Tibial artery (tissue), 4 donors: Measurements from ENCODE around the gene AP1B1.

Experiments
- DNase-seq, 2 donors: peaks; one replicate each; pipeline ENCODE4 v3.0.0-alpha.2; 2019
- H3K27ac ChIP-seq, 2 donors: fragments of 200-600 bp; sonication (generic) in 1 of 2; 1 replicate in 1 of 2; 2 replicates in 1 of 2; pipeline ENCODE4 v1.5.1; 2018 to 2019; ENCODE audit warnings: mild to moderate bottlenecking in 1 of 2
- H3K27me3 ChIP-seq, 2 donors: fragments of 200-600 bp; sonication (generic) in 1 of 2; one replicate each; pipeline versions ENCODE4 v1.5.1 to v1.6.0; 2016 to 2019
- H3K36me3 ChIP-seq, 3 donors: fragments of 200-600 bp; sonication (generic) in 2 of 3; one replicate each; pipeline ENCODE4 v1.5.1; 2016 to 2019; ENCODE audit warnings: mild to moderate bottlenecking in 2 of 3
- H3K4me1 ChIP-seq, 4 donors: fragments of 200-600 bp; sonication (generic) in 2 of 4; 1 replicate in 3 of 4; 2 replicates in 1 of 4; pipeline ENCODE4 v1.5.1; 2016 to 2019
- H3K4me3 ChIP-seq, 2 donors: fragments of 200-600 bp; sonication (generic) in 1 of 2; 1 replicate in 1 of 2; 2 replicates in 1 of 2; pipeline ENCODE4 v1.5.1; 2018 to 2019; ENCODE audit warnings: mild to moderate bottlenecking in 2 of 2
- H3K9me3 ChIP-seq, 3 donors: fragments of 200-600 bp; sonication (generic) in 1 of 3; one replicate each; pipeline ENCODE4 v1.5.1; 2016 to 2019
- intact Hi-C: fragments of 100-400 bp; cut with DNase I; formaldehyde crosslinking; loops from one replicate; pipeline ENCODE4 v1.15.0; 2023; ENCODE audit warnings: low total_unique reads
- TF ChIP-seq, protein P1 (sequence below), 2 experiments: fragments of 200-600 bp in 1 of 2; fragments of 450-650 bp in 1 of 2; IDR thresholded peaks; one replicate each; pipeline ENCODE4 v1.5.1; 2017 to 2019; ENCODE audit warnings: antibody characterized with exemption in 2 of 2, mild to moderate bottlenecking in 1 of 2, moderate library complexity in 1 of 2

AP1B1 gene

DNA sequence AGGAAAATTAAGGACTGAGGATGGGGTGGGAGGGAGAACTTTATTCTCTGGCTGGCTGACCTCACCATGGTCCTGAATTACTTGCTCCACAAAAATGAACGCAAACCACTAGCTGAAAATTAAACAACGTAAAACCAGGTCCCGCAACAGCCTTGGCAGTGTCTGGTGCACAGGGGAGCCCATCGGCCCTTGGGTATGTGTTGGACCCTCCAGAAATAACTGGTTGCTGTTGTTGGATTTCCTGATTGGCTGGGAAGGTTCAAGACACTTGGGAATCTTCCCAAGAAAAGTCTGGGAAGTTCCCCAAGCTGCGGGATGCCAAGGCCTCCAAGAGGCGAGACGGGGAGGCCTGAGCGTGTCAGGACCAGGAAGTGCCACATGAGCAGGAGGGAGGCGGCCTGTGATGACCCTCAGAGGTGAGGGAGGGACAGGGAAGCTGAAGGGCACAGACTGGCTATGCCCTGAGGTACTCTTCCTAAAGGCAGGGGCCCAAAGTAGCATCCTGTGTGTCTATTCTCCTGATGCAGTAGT is 62.5 kb downstream of the AP1B1 start:
- Histone ChIP-seq H3K4me3 (no peak overlapping the region), H3K27ac (no peak overlapping the region), H3K4me1 (peaks cover 0 to 4% (median 0%) of the 10 kb centered on the region in 4 donors), H3K36me3 (peaks cover 18 to 49% (median 44%) of the 10 kb centered on the region in 3 donors), H3K9me3 (no peaks in the 10 kb centered on the region), H3K27me3 (no peaks in the 10 kb centered on the region)
- intact Hi-C loops, result no loop called here
- no peak for DNase-seq
- TF ChIP-seq, protein P1, sequence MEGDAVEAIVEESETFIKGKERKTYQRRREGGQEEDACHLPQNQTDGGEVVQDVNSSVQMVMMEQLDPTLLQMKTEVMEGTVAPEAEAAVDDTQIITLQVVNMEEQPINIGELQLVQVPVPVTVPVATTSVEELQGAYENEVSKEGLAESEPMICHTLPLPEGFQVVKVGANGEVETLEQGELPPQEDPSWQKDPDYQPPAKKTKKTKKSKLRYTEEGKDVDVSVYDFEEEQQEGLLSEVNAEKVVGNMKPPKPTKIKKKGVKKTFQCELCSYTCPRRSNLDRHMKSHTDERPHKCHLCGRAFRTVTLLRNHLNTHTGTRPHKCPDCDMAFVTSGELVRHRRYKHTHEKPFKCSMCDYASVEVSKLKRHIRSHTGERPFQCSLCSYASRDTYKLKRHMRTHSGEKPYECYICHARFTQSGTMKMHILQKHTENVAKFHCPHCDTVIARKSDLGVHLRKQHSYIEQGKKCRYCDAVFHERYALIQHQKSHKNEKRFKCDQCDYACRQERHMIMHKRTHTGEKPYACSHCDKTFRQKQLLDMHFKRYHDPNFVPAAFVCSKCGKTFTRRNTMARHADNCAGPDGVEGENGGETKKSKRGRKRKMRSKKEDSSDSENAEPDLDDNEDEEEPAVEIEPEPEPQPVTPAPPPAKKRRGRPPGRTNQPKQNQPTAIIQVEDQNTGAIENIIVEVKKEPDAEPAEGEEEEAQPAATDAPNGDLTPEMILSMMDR (IDR thresholded peaks at IDR 0.05), result no peak

DNA sequence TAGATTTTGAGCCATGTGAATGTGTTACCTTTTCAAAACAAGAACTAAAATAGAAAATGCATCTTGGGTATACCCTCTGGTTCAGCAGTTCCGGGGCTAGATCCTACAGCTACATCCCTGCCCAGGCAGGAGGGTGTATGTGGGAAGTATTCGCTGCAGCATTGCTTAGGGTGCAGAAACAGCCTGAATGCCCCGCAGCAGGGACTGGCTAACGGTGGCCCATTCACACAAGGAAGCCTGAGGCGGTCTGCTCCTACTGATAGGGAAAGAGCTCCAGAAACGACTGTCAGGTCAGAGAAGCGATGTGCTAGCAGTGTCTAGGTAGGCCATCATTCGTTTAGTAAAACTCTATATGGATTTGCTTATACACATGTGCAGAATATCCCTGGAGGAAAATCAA is 63.0 kb downstream of the AP1B1 start:
- H3K4me3 ChIP-seq, result no peak overlapping the region
- TF ChIP-seq, protein P1 (IDR thresholded peaks at IDR 0.05), result no peak
- no peaks in the 10 kb centered on the region for H3K9me3 ChIP-seq
- H3K4me1 ChIP-seq, result peaks cover 0 to 4% (median 0%) of the 10 kb centered on the region in 4 donors
- intact Hi-C loops, result no loop called here
- no peaks in the 10 kb centered on the region for H3K27me3 ChIP-seq
- DNase-seq, result no peak
- no peak overlapping the region for H3K27ac ChIP-seq
- peaks cover 18 to 44% (median 39%) of the 10 kb centered on the region in 3 donors for H3K36me3 ChIP-seq

DNA sequence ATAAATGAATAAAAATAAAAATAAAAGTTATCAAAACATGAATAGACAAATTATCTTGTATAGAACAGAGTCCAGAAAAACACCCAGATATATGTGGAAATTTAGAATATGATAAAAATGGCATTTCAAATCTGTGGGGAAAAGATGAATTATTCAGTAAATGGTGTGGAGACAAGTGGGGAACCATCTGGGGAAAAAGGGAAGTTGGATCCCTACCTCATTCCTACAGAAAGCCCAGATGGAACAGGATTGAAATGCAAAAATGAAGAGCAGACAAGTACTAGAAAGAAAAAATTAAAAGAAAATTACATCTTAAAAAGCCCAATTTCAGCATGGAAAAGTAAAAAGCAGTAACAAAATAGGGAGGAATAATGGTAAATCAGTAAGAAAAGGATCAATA is 64.7 kb downstream of the AP1B1 start:
- no peak overlapping the region for H3K27ac ChIP-seq
- H3K9me3 ChIP-seq, result no peaks in the 10 kb centered on the region
- H3K36me3 ChIP-seq, result peaks cover 15 to 27% (median 22%) of the 10 kb centered on the region in 3 donors
- H3K4me1 ChIP-seq, result peaks cover 0 to 4% (median 0%) of the 10 kb centered on the region in 4 donors
- intact Hi-C loops, result no loop called here
- no peak overlapping the region for H3K4me3 ChIP-seq
- no peak for DNase-seq
- no peaks in the 10 kb centered on the region for H3K27me3 ChIP-seq
- TF ChIP-seq, protein P1 (IDR thresholded peaks at IDR 0.05), result no peak

DNA sequence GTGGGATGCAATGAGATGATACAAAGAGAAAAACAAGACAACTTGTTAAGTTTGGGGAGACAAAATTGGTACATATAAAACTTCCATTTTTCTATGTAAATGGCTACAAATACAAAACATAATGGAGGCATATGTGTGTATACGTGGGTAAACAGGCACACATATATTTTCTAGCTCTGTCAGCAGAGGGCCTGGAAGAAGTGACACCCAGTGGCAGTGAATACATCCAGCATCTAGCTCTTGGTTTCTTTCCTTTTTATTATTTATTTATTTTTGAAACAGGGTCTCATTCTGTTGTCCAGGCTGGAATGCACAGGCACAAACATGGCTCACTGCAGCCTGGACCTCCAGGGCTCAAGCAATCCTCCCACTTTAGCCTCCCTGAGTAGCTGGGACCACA is 67.8 kb downstream of the AP1B1 start:
- H3K4me1 ChIP-seq, result peaks cover 0 to 5% (median 4%) of the 10 kb centered on the region in 4 donors
- intact Hi-C loops, result no loop called here
- H3K36me3 ChIP-seq, result no peaks in the 10 kb centered on the region
- no peaks in the 10 kb centered on the region for H3K9me3 ChIP-seq
- no peak overlapping the region for H3K4me3 ChIP-seq
- peaks cover 0 to 10% of the 10 kb centered on the region in 2 donors for H3K27me3 ChIP-seq
- DNase-seq, result no peak
- no peak overlapping the region for H3K27ac ChIP-seq
- TF ChIP-seq, protein P1 (IDR thresholded peaks at IDR 0.05), result no peak

- no peak for DNase-seq
- H3K27me3 ChIP-seq, result peaks cover 0 to 24% of the 10 kb centered on the region in 2 donors
- H3K27ac ChIP-seq, result no peak overlapping the region
- peaks cover 0 to 19% (median 18%) of the 10 kb centered on the region in 4 donors for H3K4me1 ChIP-seq
- TF ChIP-seq, protein P1 (IDR thresholded peaks at IDR 0.05), result no peak
- intact Hi-C loops, result no loop called here
- no peaks in the 10 kb centered on the region for H3K36me3 ChIP-seq
- H3K4me3 ChIP-seq, result no peak overlapping the region
- H3K9me3 ChIP-seq, result no peaks in the 10 kb centered on the region
Observed at GRCh38 chr22:29319072-29319471, 69.3 kb downstream of the AP1B1 start.
